ENCODE results near the gene STIP1. TPM values are rescaled to one million over a fixed set of nuclear protein-coding genes. Genes with fewer than 3 reads are reported as not detected.

STIP1 gene
- total RNA-seq, 1 experiment from 2014 or later = 299 TPM

Other genes starting within 250 kb of the STIP1 start
- gene NAA40, start 247.2 kb upstream of the STIP1 start, total RNA-seq (2021) = 47.4 and 50.4 TPM in 2 replicates
- 521 and 547 TPM in 2 replicates for gene COX8A, start 211.6 kb upstream of the STIP1 start, total RNA-seq (2021)
- gene OTUB1, start 199.7 kb upstream of the STIP1 start, total RNA-seq (2021) = 105 and 119 TPM in 2 replicates
- 0.25 and 0.44 TPM in 2 replicates for gene FLRT1, start 150.2 kb upstream of the STIP1 start, total RNA-seq (2021)
- gene MACROD1, start 20.1 kb upstream of the STIP1 start, total RNA-seq (2021) = 41.0 and 68.8 TPM in 2 replicates
- gene FERMT3, start 20.6 kb downstream of the STIP1 start, total RNA-seq (2021) = 5.0 and 6.6 TPM in 2 replicates
- 55.2 and 76.2 TPM in 2 replicates for gene TRPT1, start 40.0 kb downstream of the STIP1 start, total RNA-seq (2021)
- 87.4 and 112 TPM in 2 replicates for gene NUDT22, start 40.1 kb downstream of the STIP1 start, total RNA-seq (2021)
- gene DNAJC4, start 44.4 kb downstream of the STIP1 start, total RNA-seq (2021) = 55.0 and 57.1 TPM in 2 replicates
- 110 and 129 TPM in 2 replicates for gene VEGFB, start 48.4 kb downstream of the STIP1 start, total RNA-seq (2021)
- gene FKBP2, start 54.9 kb downstream of the STIP1 start, total RNA-seq (2021) = 84.2 and 93.2 TPM in 2 replicates
- gene PPP1R14B, start 60.8 kb downstream of the STIP1 start, total RNA-seq (2021) = 385 and 435 TPM in 2 replicates
- 73.2 and 79.6 TPM in 2 replicates for gene PLCB3, start 65.4 kb downstream of the STIP1 start, total RNA-seq (2021)
- gene BAD, start 98.5 kb downstream of the STIP1 start, total RNA-seq (2021) = 94.3 and 94.4 TPM in 2 replicates
- gene GPR137, start 99.7 kb downstream of the STIP1 start, total RNA-seq (2021) = 72.8 and 110 TPM in 2 replicates
- gene KCNK4, start 105.1 kb downstream of the STIP1 start, total RNA-seq (2021) = 0.53 and 0.57 TPM in 2 replicates
- 1.3 TPM in 1 of 2 replicates, not detected in the other for gene CATSPERZ, start 114.2 kb downstream of the STIP1 start, total RNA-seq (2021)
- gene ESRRA, start 119.4 kb downstream of the STIP1 start, total RNA-seq (2021) = 61.0 and 64.6 TPM in 2 replicates
- 264 and 275 TPM in 2 replicates for gene TRMT112, start 131.4 kb downstream of the STIP1 start, total RNA-seq (2021)
- gene PRDX5, start 131.9 kb downstream of the STIP1 start, total RNA-seq (2021) = 381 and 441 TPM in 2 replicates
- gene CCDC88B, start 154.0 kb downstream of the STIP1 start, total RNA-seq (2021) = 9.6 and 15.1 TPM in 2 replicates
- gene RPS6KA4, start 173.0 kb downstream of the STIP1 start, total RNA-seq (2021) = 60.6 and 64.3 TPM in 2 replicates